ENCODE results near the gene LEF1.

Gene LEF1

DNA sequence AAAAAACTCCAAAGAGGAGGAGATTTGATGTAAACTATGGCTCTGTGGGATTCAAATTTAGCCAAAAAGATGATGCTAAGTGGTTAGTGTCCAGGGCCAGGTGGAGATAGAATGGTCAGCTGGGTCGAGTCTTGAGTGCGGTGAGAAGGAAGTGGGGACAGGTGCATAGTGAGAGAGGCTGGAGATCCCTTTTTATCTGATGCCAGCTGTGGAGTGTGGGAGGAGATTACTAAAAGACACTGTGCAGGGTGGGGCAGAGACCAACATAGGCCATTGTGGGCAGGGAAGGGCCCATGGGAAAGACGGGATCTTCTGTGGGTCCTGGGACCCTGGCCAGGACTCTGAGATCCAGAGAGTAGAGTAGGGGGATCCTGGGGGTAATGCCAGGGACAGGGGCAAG, 34.6 kb upstream of the LEF1 start:
- no peak for TF ChIP-seq SPI1 (IDR thresholded peaks at IDR 0.05; ENCODE audit: low read depth, low read length)
- DNase-seq (ENCODE audit: insufficient read length, low spot score) (no peak), FAIRE-seq (no peak)

DNA sequence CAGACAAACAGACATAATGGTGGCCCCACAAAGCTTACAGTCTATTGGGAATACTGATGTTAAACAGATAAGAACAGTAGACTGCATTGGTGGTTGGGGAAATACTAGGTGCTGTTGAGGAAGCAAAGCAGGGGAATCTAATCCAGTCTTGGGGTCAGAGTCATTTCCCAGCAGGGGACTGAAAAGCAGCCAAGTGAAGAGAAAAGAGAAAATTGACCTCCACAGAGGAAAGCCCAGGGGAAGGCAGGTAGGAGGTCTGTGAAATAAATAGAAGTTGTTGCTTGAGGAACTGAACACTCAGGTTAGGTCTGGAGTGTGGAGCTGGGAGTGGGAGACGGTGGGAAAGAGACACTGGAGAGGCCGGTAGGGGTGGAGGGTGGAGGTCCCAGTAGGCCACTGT, 33.0 kb upstream of the LEF1 start:
- TF ChIP-seq TAF1 (IDR thresholded peaks at IDR 0.05; ENCODE audit: low read depth, low read length) (no peak), POLR2AphosphoS5 (IDR thresholded peaks at IDR 0.05; ENCODE audit: low read depth, low read length) (no peak), POU2F2 (IDR thresholded peaks at IDR 0.05; ENCODE audit: low read depth, low read length) (no peak), SPI1 (IDR thresholded peaks at IDR 0.05; ENCODE audit: low read depth, low read length) (no peak), PAX5 (IDR thresholded peaks at IDR 0.05; ENCODE audit: insufficient read depth, low read length, severe bottlenecking) (no peak), POLR2A (IDR thresholded peaks at IDR 0.05; ENCODE audit: low read depth, low read length) (no peak)
- no peak for DNase-seq (ENCODE audit: insufficient read length, low spot score)
- no peak for FAIRE-seq

DNA sequence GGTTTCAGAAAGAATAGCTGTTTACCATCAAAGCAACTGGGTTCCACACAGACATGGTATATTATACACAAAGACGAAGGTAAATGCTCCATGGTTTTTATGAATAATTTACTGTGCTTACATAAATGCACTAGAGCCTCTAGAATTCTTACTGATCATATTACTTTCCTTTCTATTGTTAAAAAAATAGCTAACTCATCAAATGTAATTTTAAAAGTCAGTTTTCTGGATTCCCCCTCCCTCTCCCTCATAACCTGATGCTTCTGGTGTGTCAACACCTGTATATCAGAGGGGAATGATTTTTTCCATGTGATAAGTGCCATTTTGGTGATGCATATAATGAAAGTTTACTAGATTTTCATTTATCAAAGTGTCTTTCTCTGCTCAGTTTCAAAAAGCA, 31.1 kb upstream of the LEF1 start:
- DNase-seq (ENCODE audit: insufficient read length, low spot score) (no peak), FAIRE-seq (no peak)
- no peak for TF ChIP-seq TAF1 (IDR thresholded peaks at IDR 0.05; ENCODE audit: low read depth, low read length)
- no peak for TF ChIP-seq POLR2A (IDR thresholded peaks at IDR 0.05; ENCODE audit: low read depth, low read length)
- TF ChIP-seq SPI1 (IDR thresholded peaks at IDR 0.05; ENCODE audit: low read depth, low read length), result no peak
- no peak for TF ChIP-seq POLR2AphosphoS5 (IDR thresholded peaks at IDR 0.05; ENCODE audit: low read depth, low read length)
- TF ChIP-seq POU2F2 (IDR thresholded peaks at IDR 0.05; ENCODE audit: low read depth, low read length), result no peak
- TF ChIP-seq PAX5 (IDR thresholded peaks at IDR 0.05; ENCODE audit: insufficient read depth, low read length, severe bottlenecking), result no peak

DNA sequence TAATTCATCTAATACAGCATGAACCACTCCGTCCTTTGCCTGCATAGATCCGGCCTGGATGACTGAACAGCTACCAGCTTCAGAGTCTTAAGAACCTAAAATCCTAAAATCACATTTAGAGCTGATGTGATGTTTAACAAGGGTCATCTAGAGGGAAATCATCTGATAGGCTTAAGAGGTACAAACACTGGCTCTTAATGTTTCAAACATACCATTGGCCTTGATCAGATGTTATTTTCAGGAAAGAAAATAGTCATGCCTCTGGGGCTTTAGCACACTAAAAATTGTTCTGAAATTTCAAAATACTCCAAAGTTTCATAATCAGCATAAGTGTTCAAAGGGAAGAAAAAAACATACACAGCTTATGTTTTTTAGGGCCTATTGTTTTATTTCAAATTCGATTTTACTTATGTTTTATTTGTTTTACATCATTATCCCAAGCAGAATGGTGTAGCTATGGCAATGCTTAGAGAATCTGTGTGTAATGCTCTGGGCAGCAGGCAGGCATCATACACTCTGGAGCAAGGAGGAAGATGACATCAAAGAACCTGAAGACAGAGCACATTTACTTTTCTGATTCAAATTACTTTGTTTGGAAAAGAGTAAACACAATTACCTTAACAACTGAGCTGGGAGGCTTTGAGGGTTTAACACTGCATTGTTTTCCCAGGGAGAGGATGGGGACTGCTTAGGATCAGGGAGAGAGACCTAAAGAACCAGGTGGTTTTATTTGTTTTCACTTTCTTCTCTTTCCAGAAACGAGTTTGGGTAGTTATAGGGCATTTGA, 25.3 kb upstream of the LEF1 start:
- FAIRE-seq (no peak), DNase-seq (ENCODE audit: insufficient read length, low spot score) (no peak)

DNA sequence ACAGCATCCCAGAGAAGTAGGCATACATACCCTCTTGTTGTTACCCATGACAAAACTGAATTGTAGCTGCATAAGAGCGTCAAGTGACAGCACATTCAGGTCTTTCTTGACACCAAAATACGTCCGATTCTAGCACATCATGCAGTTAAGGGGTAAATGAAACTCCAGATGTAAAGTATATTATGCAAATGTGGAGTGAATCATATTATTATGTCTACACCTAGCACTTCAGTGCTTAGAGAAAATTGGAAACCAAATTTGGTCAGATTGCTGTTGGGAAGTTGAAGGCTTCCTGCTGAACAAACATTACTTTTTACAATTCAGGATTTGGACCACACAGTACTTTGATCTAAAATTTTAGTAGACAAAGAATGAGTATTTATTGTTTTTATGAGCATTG, 24.2 kb upstream of the LEF1 start:
- DNase-seq (ENCODE audit: insufficient read length, low spot score), result no peak
- no peak for FAIRE-seq
- no peak for TF ChIP-seq TAF1 (IDR thresholded peaks at IDR 0.05; ENCODE audit: low read depth, low read length)
- TF ChIP-seq POLR2A (IDR thresholded peaks at IDR 0.05; ENCODE audit: low read depth, low read length), result no peak

More for the DNA sequence above, 25.3 kb upstream of the LEF1 start:
- TF ChIP-seq POLR2AphosphoS5 (IDR thresholded peaks at IDR 0.05; ENCODE audit: low read depth, low read length) (no peak), POLR2A (IDR thresholded peaks at IDR 0.05; ENCODE audit: low read depth, low read length) (no peak), PAX5 (IDR thresholded peaks at IDR 0.05; ENCODE audit: insufficient read depth, low read length, severe bottlenecking) (no peak), SPI1 (IDR thresholded peaks at IDR 0.05; ENCODE audit: low read depth, low read length) (no peak), TAF1 (IDR thresholded peaks at IDR 0.05; ENCODE audit: low read depth, low read length) (no peak), POU2F2 (IDR thresholded peaks at IDR 0.05; ENCODE audit: low read depth, low read length) (no peak)

DNA sequence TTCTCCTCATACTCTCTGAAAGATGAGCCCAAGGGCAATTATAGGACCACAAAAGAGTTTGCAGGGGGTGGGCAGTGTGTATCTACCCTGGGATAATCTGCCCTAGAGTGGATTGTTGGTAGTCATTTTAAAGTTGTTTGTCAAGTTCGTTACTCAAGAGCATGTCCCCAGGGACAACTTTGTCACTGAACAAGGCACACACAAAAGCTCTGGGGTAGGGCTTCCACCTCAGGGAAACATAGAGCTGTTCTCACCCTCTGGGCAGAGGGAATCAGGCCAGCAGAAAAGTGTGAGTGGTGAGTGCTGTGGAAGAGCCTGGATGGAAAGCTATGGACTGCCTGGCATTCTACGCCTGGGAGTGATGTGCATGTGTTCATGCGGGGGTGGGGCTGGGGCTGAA, 23.3 kb upstream of the LEF1 start:
- TF ChIP-seq POU2F2 (IDR thresholded peaks at IDR 0.05; ENCODE audit: low read depth, low read length), result no peak
- no peak for TF ChIP-seq POLR2AphosphoS5 (IDR thresholded peaks at IDR 0.05; ENCODE audit: low read depth, low read length)
- no peak for TF ChIP-seq TAF1 (IDR thresholded peaks at IDR 0.05; ENCODE audit: low read depth, low read length)
- no peak for TF ChIP-seq PAX5 (IDR thresholded peaks at IDR 0.05; ENCODE audit: insufficient read depth, low read length, severe bottlenecking)
- no peak for FAIRE-seq

DNA sequence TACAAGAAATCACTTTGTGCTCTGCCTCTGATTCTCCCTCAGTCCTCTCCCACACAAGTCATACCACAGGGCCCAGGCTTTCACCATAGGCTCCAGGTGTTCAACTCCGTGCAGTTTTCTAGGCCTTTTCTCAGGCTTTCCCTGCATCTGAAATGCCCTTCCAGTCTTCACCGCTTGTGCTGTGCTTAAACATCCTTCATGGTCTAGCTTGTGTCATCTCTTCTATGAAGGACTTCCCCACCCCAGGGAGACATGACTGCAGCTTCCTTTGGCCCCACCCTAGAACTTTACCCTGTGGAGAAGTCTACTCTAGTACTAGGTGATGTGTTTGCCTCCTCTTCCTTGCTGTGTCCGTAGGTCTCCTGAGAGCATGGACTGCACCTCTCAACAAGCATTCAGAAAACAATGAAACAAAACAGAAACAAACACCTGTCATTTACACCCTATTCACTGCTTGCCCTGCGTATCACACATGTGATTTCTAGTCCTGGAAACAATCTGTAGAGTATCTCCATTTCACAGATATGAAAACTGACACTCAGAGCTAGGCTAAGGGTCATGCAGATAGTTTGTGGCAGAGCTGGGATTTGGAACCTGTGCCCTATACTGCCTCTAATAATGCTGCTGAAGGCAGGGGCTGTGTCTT, 22.7 kb upstream of the LEF1 start:
- TF ChIP-seq PAX5 (IDR thresholded peaks at IDR 0.05; ENCODE audit: insufficient read depth, low read length, severe bottlenecking), result no peak
- no peak for TF ChIP-seq SPI1 (IDR thresholded peaks at IDR 0.05; ENCODE audit: low read depth, low read length)
- no peak for TF ChIP-seq POLR2A (IDR thresholded peaks at IDR 0.05; ENCODE audit: low read depth, low read length)
- TF ChIP-seq POLR2AphosphoS5 (IDR thresholded peaks at IDR 0.05; ENCODE audit: low read depth, low read length), result no peak
- TF ChIP-seq POU2F2 (IDR thresholded peaks at IDR 0.05; ENCODE audit: low read depth, low read length), result no peak
- TF ChIP-seq TAF1 (IDR thresholded peaks at IDR 0.05; ENCODE audit: low read depth, low read length), result no peak
- FAIRE-seq, result no peak
- no peak for DNase-seq (ENCODE audit: insufficient read length, low spot score)

More for the DNA sequence above, 23.3 kb upstream of the LEF1 start:
- DNase-seq (ENCODE audit: insufficient read length, low spot score), result no peak

DNA sequence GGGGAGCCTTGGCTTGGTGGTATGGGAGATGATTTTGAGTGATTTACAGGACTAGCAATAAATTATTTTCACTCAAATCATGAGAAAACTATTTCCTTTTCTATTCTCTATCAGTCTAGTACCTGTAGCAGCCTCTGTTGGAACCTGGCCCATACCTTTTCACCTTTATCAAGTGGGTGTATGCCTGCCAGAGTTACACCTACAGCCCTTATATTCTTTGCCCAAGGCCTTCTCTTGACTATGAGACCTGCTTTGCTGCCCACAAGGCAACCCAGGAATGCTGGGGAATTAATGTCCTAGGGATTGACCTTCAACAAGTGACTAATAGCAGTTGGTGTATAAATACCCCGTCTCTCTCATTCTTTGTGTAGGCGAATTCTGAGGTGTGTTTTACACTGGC, 20.0 kb upstream of the LEF1 start:
- TF ChIP-seq TAF1 (IDR thresholded peaks at IDR 0.05; ENCODE audit: low read depth, low read length) (no peak), POU2F2 (IDR thresholded peaks at IDR 0.05; ENCODE audit: low read depth, low read length) (no peak), POLR2A (IDR thresholded peaks at IDR 0.05; ENCODE audit: low read depth, low read length) (no peak), POLR2AphosphoS5 (IDR thresholded peaks at IDR 0.05; ENCODE audit: low read depth, low read length) (no peak), PAX5 (IDR thresholded peaks at IDR 0.05; ENCODE audit: insufficient read depth, low read length, severe bottlenecking) (no peak), SPI1 (IDR thresholded peaks at IDR 0.05; ENCODE audit: low read depth, low read length) (no peak)
- FAIRE-seq (no peak), DNase-seq (ENCODE audit: insufficient read length, low spot score) (no peak)

DNA sequence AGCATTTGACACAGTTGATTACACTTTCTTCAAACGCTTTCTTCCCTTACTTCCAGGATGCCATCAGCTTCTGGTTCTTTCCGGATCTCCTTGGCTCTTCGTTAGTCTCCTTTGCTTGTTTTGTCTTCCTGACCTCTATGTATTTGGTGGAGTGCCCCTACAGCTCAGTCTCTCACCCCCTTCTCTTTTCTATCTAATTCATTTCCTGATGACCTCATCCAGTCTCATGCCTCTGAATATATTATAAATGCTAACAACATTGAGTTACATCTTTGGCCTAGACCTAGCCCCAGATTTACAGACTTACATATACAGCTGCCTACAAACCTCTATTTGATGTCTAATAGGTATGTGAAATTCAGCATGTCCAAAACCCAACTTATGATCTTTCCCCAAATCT, 16.5 kb upstream of the LEF1 start:
- no peak for TF ChIP-seq PAX5 (IDR thresholded peaks at IDR 0.05; ENCODE audit: insufficient read depth, low read length, severe bottlenecking)
- no peak for TF ChIP-seq POU2F2 (IDR thresholded peaks at IDR 0.05; ENCODE audit: low read depth, low read length)
- no peak for TF ChIP-seq SPI1 (IDR thresholded peaks at IDR 0.05; ENCODE audit: low read depth, low read length)
- no peak for TF ChIP-seq TAF1 (IDR thresholded peaks at IDR 0.05; ENCODE audit: low read depth, low read length)
- no peak for TF ChIP-seq POLR2A (IDR thresholded peaks at IDR 0.05; ENCODE audit: low read depth, low read length)
- no peak for TF ChIP-seq POLR2AphosphoS5 (IDR thresholded peaks at IDR 0.05; ENCODE audit: low read depth, low read length)
- FAIRE-seq, result no peak
- DNase-seq (ENCODE audit: insufficient read length, low spot score), result no peak

DNA sequence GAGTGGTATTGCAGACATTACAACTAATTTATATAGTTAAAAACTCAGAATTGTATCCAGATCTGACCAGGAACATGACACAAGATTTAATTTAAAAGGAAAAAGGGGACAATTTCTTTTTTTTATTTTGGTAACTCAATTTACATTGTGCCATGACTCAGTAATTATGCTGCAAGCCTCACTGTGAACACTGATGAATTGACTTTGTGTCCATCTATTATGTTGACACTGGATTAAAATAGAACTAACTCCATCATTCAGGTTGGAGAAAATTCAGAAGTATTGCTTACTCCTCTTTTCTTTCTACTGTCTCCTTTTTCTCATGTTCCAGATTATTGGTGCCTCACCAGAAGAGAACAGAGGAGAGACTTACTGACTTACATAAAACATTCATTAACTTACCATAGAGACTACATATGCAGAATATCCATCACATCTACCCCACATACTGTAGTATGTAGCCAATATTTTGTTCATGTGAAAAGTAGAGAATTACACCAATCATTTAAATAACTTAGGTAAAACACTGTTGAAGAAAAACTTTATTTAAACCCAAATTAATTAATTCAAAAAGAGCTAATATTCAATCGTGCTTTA, 15.8 kb upstream of the LEF1 start:
- no peak for DNase-seq (ENCODE audit: insufficient read length, low spot score)
- FAIRE-seq, result no peak
- TF ChIP-seq PAX5 (IDR thresholded peaks at IDR 0.05; ENCODE audit: insufficient read depth, low read length, severe bottlenecking) (no peak), POLR2AphosphoS5 (IDR thresholded peaks at IDR 0.05; ENCODE audit: low read depth, low read length) (no peak), POU2F2 (IDR thresholded peaks at IDR 0.05; ENCODE audit: low read depth, low read length) (no peak), TAF1 (IDR thresholded peaks at IDR 0.05; ENCODE audit: low read depth, low read length) (no peak), POLR2A (IDR thresholded peaks at IDR 0.05; ENCODE audit: low read depth, low read length) (no peak), SPI1 (IDR thresholded peaks at IDR 0.05; ENCODE audit: low read depth, low read length) (no peak)
